H7 (cell line): Measurements from ENCODE around the gene SURF2. TPM values are rescaled to one million over a fixed set of nuclear protein-coding genes. Genes with fewer than 3 reads are reported as not detected.
"Not testable (repeated sequence)": the region's sequence is repeated elsewhere in the genome, so short reads cannot be mapped to it uniquely, and the experiment has no call there.

Source experiments
- DNase-seq: peaks from one replicate; pipeline ENCODE4 v3.0.0; 2012
- H3K27me3 ChIP-seq: 2 replicates; pipeline ENCODE4 v1.6.0; 2011; ENCODE audit warnings: mild to moderate bottlenecking, low read length; ENCODE audit not compliant: control insufficient read depth, insufficient read depth
- H3K36me3 ChIP-seq: replicated peaks from 2 replicates; pipeline ENCODE4 v1.5.1; 2011; ENCODE audit warnings: low read length; ENCODE audit not compliant: control insufficient read depth, insufficient read depth
- H3K4me3 ChIP-seq: 2 replicates; pipeline ENCODE4 v1.5.1; 2011; ENCODE audit warnings: low read depth, mild to moderate bottlenecking, control low read depth, low read length, moderate library complexity; ENCODE audit not compliant: insufficient read depth
- total RNA-seq: library from RNA; depleted of rRNA; stranded (reverse); fragments of >200 nt; shearing (Covaris generic); gene quantifications from 2 replicates; pipeline ENCODE4 v1.2.3, GENCODE V29; 2014

SURF2 gene
- total RNA-seq, 1 experiment from 2014 or later, result 25.8 TPM

GRCh38 chr9:133331641-133332380, 24.5 kb upstream of the SURF2 start:
- Histone ChIP-seq H3K4me3 (no peak overlapping the region), H3K27me3 (no peaks in the 10 kb centered on the region), H3K36me3 (peaks cover 22% of the 10 kb centered on the region)
- no peak for DNase-seq

DNA sequence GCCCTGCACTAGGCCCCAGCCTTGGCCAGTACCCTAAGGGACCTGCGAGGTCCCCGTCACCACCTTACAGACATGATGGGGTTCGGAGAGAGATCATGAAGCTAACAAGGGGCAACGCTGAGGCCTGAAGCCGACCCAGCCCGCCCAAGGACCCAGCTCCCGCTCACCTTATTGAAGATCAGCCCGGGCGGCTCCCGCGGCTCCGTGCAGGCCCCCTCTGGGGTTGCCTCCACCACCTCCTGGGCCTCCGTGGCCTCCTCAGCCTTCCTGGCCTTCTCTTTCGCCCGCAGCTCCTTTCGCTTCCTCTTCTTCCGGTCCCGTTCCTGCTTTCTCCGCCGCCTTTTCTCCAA, 24.0 kb upstream of the SURF2 start:
- Histone ChIP-seq H3K27me3 (no peaks in the 10 kb centered on the region), H3K36me3 (peaks cover 22% of the 10 kb centered on the region), H3K4me3 (no peak overlapping the region)
- DNase-seq, result no peak

- Histone ChIP-seq H3K27me3 (no peaks in the 10 kb centered on the region), H3K4me3 (no peak overlapping the region), H3K36me3 (peaks cover 22% of the 10 kb centered on the region)
- DNase-seq, result no peak
Measured at GRCh38 chr9:133333011-133333410, 23.3 kb upstream of the SURF2 start.

- Histone ChIP-seq H3K27me3 (no peaks in the 10 kb centered on the region), H3K4me3 (no peak overlapping the region), H3K36me3 (peaks cover 22% of the 10 kb centered on the region)
- DNase-seq, result no peak
Measured at GRCh38 chr9:133333566-133333965, 22.8 kb upstream of the SURF2 start.

- Histone ChIP-seq H3K36me3 (peaks cover 24% of the 10 kb centered on the region), H3K27me3 (no peaks in the 10 kb centered on the region), H3K4me3 (no peak overlapping the region)
- no peak for DNase-seq
Measured at GRCh38 chr9:133334161-133334560, 22.2 kb upstream of the SURF2 start.

DNA sequence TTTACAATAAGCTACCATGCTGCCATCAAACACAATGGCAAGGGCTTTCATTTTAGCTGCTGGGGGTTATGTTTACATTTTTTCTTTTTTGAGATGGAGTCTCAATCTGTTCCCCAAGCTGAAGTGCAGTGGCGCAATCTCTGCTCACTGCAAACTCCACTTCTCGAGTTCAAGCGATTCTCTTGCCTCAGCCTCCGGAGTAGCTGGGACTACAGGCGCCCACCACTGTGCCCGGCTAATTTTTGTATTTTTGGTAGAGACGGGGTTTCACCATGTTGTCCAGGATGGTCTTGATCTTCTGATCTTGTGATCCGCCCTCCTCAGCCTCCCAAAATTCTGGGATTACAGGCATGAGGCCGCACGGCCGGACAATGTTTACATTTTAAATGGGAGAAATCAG, 21.5 kb upstream of the SURF2 start:
- DNase-seq, H3K27me3 ChIP-seq: not testable (repeated sequence)
- Histone ChIP-seq H3K4me3 (peak overlapping the region; percentile 94), H3K36me3 (peaks cover 26% of the 10 kb centered on the region)

GRCh38 chr9:133335924-133336811, 20.2 kb upstream of the SURF2 start, which contains the start of gene SURF6:
Gene SURF6, minus strand, starts transcription at chr9:133336188. Its CDS starts 56 bp downstream, at chr9:133336132.
- no peaks in the 10 kb centered on the region for H3K27me3 ChIP-seq
- DNase-seq, result peak; percentile 97
- H3K36me3 ChIP-seq, result peaks cover 34% of the 10 kb centered on the region

GRCh38 chr9:133339641-133340040, 16.7 kb upstream of the SURF2 start:
- Histone ChIP-seq H3K4me3 (no peak overlapping the region), H3K36me3 (peaks cover 44% of the 10 kb centered on the region), H3K27me3 (no peaks in the 10 kb centered on the region)
- no peak for DNase-seq

More at GRCh38 chr9:133335924-133336811, 20.2 kb upstream of the SURF2 start, which contains the start of gene SURF6:
- peak within 1 kb of the TSS; percentile 94 for H3K4me3 ChIP-seq

DNA sequence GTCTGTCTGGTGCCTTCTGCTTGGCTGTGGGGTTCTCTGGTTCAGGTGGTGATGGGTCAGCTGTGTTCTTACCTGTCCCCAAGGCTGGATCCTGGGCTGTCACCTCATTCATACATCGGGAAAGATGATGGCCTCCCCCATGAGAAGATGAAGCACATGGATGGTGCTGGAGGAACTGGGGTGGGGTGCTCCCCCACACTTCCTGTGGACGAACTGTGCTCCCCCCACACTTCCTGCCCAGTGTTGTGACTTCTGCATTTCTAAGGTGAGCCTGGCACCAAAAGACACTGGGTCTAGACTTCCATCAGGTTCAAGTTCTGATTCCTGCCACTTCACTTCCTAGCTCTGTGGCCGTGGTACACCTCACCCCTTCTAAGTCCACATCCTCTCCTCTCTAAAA, 16.1 kb upstream of the SURF2 start:
- no peak for DNase-seq
- Histone ChIP-seq H3K4me3 (no peak overlapping the region), H3K27me3 (no peaks in the 10 kb centered on the region), H3K36me3 (peaks cover 49% of the 10 kb centered on the region)

DNA sequence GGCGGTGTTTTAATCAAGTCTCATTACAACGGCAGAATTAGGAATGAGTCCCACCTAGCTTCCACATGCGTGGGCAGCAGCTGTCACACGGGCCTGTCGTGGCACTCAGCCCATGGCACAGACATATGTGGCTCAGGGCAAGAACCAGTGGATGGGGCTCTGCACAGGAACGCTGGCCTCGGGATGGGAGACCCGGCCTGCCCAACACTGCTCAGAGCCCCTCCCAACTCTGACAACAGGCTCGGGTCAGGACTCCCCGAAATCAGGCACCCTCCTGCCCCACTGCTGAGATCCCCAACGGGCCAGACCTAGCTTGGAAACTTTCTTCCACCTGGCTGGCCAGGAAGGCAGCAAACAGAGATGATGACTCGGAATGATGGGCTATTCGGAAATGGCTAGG, 15.4 kb upstream of the SURF2 start:
- no peak for DNase-seq
- Histone ChIP-seq H3K36me3 (peaks cover 55% of the 10 kb centered on the region), H3K4me3 (no peak overlapping the region), H3K27me3 (no peaks in the 10 kb centered on the region)

DNA sequence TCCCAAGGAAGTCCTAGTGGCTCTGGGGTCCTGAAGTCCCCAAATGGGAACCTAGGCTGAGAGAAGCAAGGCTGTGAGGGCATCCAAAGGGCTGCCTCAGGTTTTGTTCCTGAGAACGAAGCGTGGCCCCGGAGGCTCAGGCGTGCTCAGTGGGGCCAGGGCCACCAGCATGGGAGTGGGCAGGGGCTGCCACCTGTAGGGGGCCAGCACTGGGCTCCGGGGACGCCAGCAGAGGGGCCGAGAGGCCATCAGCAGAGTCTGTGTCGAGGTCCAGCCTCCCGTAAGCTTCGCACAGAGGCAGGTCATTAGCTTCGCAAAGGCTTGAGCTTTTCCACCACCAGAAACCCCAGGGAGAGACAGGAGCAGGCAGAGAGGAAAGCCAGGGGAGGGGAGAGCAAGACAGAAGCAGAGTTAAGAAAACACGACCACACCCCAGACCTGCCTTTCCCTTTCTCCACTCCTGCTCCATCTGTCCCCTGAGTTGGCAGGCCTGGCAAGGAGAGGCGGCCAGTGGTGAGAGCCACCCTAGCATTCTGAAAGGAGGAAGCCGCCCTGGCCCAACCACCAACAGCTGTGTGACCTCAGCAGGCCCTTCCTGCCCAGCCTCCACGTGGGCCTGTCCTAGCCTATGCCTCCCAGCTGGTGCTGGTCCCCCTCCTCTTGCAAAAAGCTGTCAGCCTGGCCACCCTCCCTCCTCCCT, 14.8 kb upstream of the SURF2 start:
- Histone ChIP-seq H3K27me3 (no peaks in the 10 kb centered on the region), H3K4me3 (no peak overlapping the region), H3K36me3 (peaks cover 56% of the 10 kb centered on the region)
- no peak for DNase-seq

DNA sequence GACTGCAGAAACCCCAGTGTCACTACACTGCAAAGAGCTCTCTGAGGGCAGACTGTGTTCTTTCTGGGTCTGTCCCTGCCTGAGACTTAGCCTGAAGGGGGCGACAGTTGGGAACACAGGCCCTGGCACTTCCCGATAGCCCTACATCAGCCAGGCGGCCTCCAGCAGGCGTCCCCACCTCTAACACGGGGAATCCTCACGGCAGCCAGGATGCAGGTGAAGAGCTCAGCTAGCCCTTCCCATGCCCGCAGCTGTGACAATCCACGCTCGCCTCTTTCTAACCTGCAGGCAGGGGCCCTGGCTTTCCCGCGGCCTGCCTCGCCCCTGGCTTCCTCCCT, 14.3 kb upstream of the SURF2 start:
- Histone ChIP-seq H3K27me3 (no peaks in the 10 kb centered on the region), H3K36me3 (peaks cover 56% of the 10 kb centered on the region), H3K4me3 (no peak overlapping the region)
- DNase-seq, result peak; percentile 91

DNA sequence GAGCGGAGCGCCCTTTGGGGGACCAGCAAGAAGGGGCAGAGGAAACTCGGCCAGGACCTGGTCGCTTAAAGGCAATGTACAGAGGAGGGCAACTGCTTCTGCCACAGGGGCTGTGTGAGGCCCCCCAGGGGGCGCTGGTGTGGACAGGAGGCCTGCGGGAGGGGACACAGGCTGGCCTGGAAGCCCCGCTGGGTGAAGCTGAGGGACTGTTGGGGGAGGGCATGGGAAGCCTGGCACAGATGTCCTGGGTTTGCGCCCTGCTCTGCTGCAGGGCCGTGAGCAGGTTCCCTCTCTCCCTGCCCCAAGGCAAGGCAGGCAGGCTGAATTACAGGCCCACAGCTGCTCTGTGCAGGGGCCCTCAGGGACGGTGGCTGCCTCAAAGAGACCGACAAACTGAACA, 13.8 kb upstream of the SURF2 start:
- peaks cover 56% of the 10 kb centered on the region for H3K36me3 ChIP-seq
- H3K4me3 ChIP-seq, result no peak overlapping the region
- no peaks in the 10 kb centered on the region for H3K27me3 ChIP-seq
- peak; percentile 80 for DNase-seq

GRCh38 chr9:133344071-133344470, 12.3 kb upstream of the SURF2 start:
- Histone ChIP-seq H3K36me3 (peaks cover 59% of the 10 kb centered on the region), H3K4me3 (no peak overlapping the region), H3K27me3 (no peaks in the 10 kb centered on the region)
- DNase-seq, result no peak
